Epithelial cell of esophagus (primary cell): ENCODE results near the gene ENPEP.

Source experiments
- DNase-seq: peaks from one replicate; pipeline ENCODE4 v3.0.0; 2010; ENCODE audit warnings: low read depth
- H3K4me3 ChIP-seq: 2 replicates; pipeline ENCODE4 v1.5.1; 2011; ENCODE audit warnings: mild to moderate bottlenecking, low read length, control low read depth
- CTCF ChIP-seq: IDR thresholded peaks from 2 replicates; pipeline ENCODE4 v1.5.1; 2011; ENCODE audit warnings: low read depth, mild to moderate bottlenecking, low read length, control low read depth, inconsistent platforms; ENCODE audit not compliant: insufficient read depth; ENCODE audit errors: missing control alignments

ENPEP gene

GRCh38 chr4:110586131-110586850 lies 110.3 kb downstream of the ENPEP start:
- peak; percentile 66 for TF ChIP-seq CTCF
- no peak overlapping the region for H3K4me3 ChIP-seq
- peak; percentile 70 for DNase-seq

GRCh38 chr4:110587666-110588285 lies 111.8 kb downstream of the ENPEP start:
- no peak for TF ChIP-seq CTCF
- H3K4me3 ChIP-seq = no peak overlapping the region
- DNase-seq = no peak

GRCh38 chr4:110589297-110589696 lies 113.3 kb downstream of the ENPEP start:
- DNase-seq = no peak
- TF ChIP-seq CTCF = no peak
- H3K4me3 ChIP-seq = no peak overlapping the region

GRCh38 chr4:110595583-110595982 lies 119.6 kb downstream of the ENPEP start:
- no peak for DNase-seq
- no peak for TF ChIP-seq CTCF
- H3K4me3 ChIP-seq = no peak overlapping the region

GRCh38 chr4:110596431-110596830 lies 120.5 kb downstream of the ENPEP start:
- no peak for DNase-seq
- no peak overlapping the region for H3K4me3 ChIP-seq
- no peak for TF ChIP-seq CTCF

- DNase-seq = no peak
- TF ChIP-seq CTCF = no peak
Observed at GRCh38 chr4:110597582-110597981, 121.6 kb downstream of the ENPEP start.

GRCh38 chr4:110602061-110602460 lies 126.1 kb downstream of the ENPEP start:
- no peak overlapping the region for H3K4me3 ChIP-seq
- DNase-seq = no peak
- TF ChIP-seq CTCF = no peak

More at GRCh38 chr4:110597582-110597981, 121.6 kb downstream of the ENPEP start:
- no peak overlapping the region for H3K4me3 ChIP-seq
